ENCODE results near the gene BRI3.

The BRI3 gene

DNA sequence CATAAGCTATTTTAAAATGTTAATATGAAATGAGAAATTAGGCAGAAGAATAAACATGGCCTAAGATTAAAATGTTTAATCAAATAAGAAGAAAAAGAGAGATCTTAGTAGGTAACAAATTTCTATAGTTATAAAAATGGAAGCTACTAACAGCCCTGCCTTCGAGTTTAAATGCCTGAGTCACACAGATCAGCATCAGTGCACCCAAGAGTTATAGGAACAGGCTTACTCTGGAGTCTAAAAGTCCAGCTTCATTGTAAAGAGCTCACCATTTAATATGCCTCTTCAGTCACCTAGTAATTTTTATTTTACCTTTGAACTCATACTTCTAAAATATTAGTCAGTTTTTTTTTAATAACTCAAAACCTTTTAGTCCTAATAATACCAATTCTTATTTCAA is 52.6 kb downstream of the BRI3 start:
- ChIA-PET POLR2A (no interaction called here), CTCF (no interaction called here)
- DNase-seq = no peak
- Histone ChIP-seq H3K4me3 (ENCODE audit: control insufficient read depth in 1 of 7, extremely low read depth in 1 of 7, insufficient read depth in 4 of 7, low read depth in 2 of 7, low read length in 6 of 7) (no peak overlapping the region), H3K27me3 (replicated peaks in 2 of 5; ENCODE audit: control insufficient read depth in 4 of 5, insufficient read depth in 5 of 5, low read length in 4 of 5) (no peaks in the 10 kb centered on the region), H3K36me3 (ENCODE audit: control insufficient read depth in 4 of 4, insufficient read depth in 4 of 4, low read length in 3 of 4) (no peaks in the 10 kb centered on the region), H3K27ac (ENCODE audit: insufficient read depth in 1 of 2, low read depth in 1 of 2, low read length in 2 of 2, poor library complexity in 1 of 2, severe bottlenecking in 2 of 2) (no peak overlapping the region), H3K9me3 (ENCODE audit: control extremely low read depth in 1 of 5, control insufficient read depth in 4 of 5, insufficient read depth in 2 of 5, low read depth in 1 of 5, low read length in 4 of 5) (peaks cover 0 to 3% (median 0%) of the 10 kb centered on the region in 5 experiments), H3K4me1 (ENCODE audit: control extremely low read depth in 1 of 4, control insufficient read depth in 4 of 4, insufficient read depth in 4 of 4, low read length in 3 of 4) (no peaks in the 10 kb centered on the region)
- WGBS (ENCODE audit: insufficient coverage) = 88% methylated on average over 1 of the region's 1 CpG

DNA sequence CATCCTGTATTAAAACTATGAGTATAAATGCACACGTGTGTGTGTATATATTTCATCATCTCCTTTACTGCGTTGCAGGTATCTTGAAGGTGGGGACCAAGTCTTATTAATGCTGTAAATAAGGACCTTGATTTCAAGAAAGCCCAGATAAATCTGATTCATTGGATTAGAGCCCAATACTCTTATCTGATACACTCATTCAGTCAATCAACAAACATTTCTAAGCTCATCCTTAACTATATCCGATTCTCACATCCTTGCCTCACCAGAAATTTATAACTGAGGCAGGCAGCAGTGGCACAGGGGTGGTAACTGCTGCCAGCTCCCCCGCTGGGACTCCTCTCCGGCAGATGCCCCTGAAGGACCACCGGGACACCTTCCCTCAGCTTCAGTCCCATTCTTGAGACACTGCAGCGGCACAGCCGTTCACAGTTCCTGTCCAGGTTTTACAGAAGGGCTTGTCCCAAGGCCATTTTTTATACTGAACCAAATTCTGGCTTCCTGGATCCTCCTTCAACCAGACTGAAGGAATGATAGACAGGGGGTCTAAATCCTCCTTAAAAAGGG is 54.0 kb downstream of the BRI3 start:
- WGBS (ENCODE audit: insufficient coverage) = 95% methylated on average over 6 of the region's 8 CpGs
- CTCF ChIA-PET = no interaction called here
- no peak for DNase-seq
- no peaks in the 10 kb centered on the region for H3K4me1 ChIP-seq (ENCODE audit: control extremely low read depth in 1 of 4, control insufficient read depth in 4 of 4, insufficient read depth in 4 of 4, low read length in 3 of 4)
- peaks cover 0 to 3% (median 0%) of the 10 kb centered on the region in 5 experiments for H3K9me3 ChIP-seq (ENCODE audit: control extremely low read depth in 1 of 5, control insufficient read depth in 4 of 5, insufficient read depth in 2 of 5, low read depth in 1 of 5, low read length in 4 of 5)
- POLR2A ChIA-PET = no interaction called here
- H3K27ac ChIP-seq (ENCODE audit: insufficient read depth in 1 of 2, low read depth in 1 of 2, low read length in 2 of 2, poor library complexity in 1 of 2, severe bottlenecking in 2 of 2) = no peak overlapping the region
- H3K36me3 ChIP-seq (ENCODE audit: control insufficient read depth in 4 of 4, insufficient read depth in 4 of 4, low read length in 3 of 4) = no peaks in the 10 kb centered on the region
- H3K4me3 ChIP-seq (ENCODE audit: control insufficient read depth in 1 of 7, extremely low read depth in 1 of 7, insufficient read depth in 4 of 7, low read depth in 2 of 7, low read length in 6 of 7) = no peak overlapping the region
- H3K27me3 ChIP-seq (replicated peaks in 2 of 5; ENCODE audit: control insufficient read depth in 4 of 5, insufficient read depth in 5 of 5, low read length in 4 of 5) = no peaks in the 10 kb centered on the region

DNA sequence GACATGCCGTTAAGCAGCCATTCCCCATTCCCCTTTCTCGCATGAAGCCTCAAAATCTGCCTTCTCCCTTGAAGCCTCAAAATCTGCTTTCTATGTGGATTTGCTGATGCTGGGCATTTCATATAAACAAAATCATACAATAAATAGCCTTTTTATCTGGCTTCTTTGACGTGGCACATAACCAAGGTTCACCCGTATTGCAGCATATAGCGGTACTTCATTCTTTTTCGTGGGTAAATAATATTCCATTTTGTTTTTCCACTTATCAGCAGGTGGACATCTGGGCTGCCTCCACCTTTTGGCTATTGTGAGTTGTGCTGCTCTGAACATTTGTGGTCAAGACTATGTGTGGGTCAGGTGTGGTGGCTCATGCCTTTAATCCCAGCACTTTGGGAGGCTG is 57.0 kb downstream of the BRI3 start:
- Histone ChIP-seq H3K36me3 (ENCODE audit: control insufficient read depth in 4 of 4, insufficient read depth in 4 of 4, low read length in 3 of 4) (no peaks in the 10 kb centered on the region), H3K27me3 (replicated peaks in 2 of 5; ENCODE audit: control insufficient read depth in 4 of 5, insufficient read depth in 5 of 5, low read length in 4 of 5) (no peaks in the 10 kb centered on the region), H3K9me3 (ENCODE audit: control extremely low read depth in 1 of 5, control insufficient read depth in 4 of 5, insufficient read depth in 2 of 5, low read depth in 1 of 5, low read length in 4 of 5) (peaks cover 0 to 3% (median 0%) of the 10 kb centered on the region in 5 experiments), H3K4me3 (ENCODE audit: control insufficient read depth in 1 of 7, extremely low read depth in 1 of 7, insufficient read depth in 4 of 7, low read depth in 2 of 7, low read length in 6 of 7) (no peak overlapping the region), H3K4me1 (ENCODE audit: control extremely low read depth in 1 of 4, control insufficient read depth in 4 of 4, insufficient read depth in 4 of 4, low read length in 3 of 4) (no peaks in the 10 kb centered on the region), H3K27ac (ENCODE audit: insufficient read depth in 1 of 2, low read depth in 1 of 2, low read length in 2 of 2, poor library complexity in 1 of 2, severe bottlenecking in 2 of 2) (no peak overlapping the region)
- CTCF ChIA-PET = no interaction called here
- 90% methylated on average over 2 of the region's 6 CpGs for WGBS (ENCODE audit: insufficient coverage)
- no peak for DNase-seq
- POLR2A ChIA-PET = no interaction called here

DNA sequence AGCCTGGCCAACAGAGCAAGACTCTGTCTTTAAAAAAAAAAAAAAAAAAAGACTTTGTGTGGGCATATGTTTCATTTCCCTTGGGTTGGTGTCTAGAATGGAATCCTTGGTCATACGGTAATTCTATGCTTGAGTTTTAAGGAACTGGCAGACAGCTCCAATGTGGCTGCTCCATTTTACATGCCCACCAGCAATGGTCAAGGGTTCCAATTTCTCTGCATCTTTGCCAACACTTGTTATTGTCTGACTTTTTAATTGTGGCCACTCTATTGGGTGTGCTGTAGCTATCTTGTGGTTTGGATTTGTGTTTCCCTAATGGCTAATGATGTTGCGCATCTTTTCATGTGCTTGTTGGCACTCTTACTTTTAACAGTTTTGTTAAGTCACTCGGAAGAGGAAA is 57.6 kb downstream of the BRI3 start:
- CTCF ChIA-PET = no interaction called here
- POLR2A ChIA-PET = no interaction called here

DNA sequence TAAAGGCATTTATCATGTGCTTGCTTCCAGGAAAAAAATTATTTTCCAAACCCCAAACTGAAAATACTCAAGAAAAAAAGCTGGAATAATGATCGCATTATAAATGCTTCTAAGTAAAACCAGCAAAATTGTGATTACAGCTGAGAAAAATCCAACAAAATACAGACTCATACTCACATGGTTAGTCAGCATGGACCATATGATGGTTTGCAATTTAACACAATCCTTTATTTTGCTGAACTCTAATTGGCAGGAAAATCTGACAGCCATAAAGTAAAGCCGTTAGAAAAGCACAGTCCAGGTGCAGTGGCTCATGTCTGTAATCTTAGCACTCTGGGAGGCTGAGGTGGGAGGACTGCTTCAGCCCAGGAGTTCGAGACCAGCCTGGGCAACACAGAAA is 59.6 kb downstream of the BRI3 start:
- POLR2A ChIA-PET = no interaction called here
- no peaks in the 10 kb centered on the region for H3K4me1 ChIP-seq (ENCODE audit: control extremely low read depth in 1 of 4, control insufficient read depth in 4 of 4, insufficient read depth in 4 of 4, low read length in 3 of 4)
- WGBS (ENCODE audit: insufficient coverage) = 80% methylated on average over 1 of the region's 3 CpGs
- peaks cover 0 to 3% (median 0%) of the 10 kb centered on the region in 5 experiments for H3K9me3 ChIP-seq (ENCODE audit: control extremely low read depth in 1 of 5, control insufficient read depth in 4 of 5, insufficient read depth in 2 of 5, low read depth in 1 of 5, low read length in 4 of 5)
- no peak overlapping the region for H3K27ac ChIP-seq (ENCODE audit: insufficient read depth in 1 of 2, low read depth in 1 of 2, low read length in 2 of 2, poor library complexity in 1 of 2, severe bottlenecking in 2 of 2)
- DNase-seq = no peak
- H3K36me3 ChIP-seq (ENCODE audit: control insufficient read depth in 4 of 4, insufficient read depth in 4 of 4, low read length in 3 of 4) = no peaks in the 10 kb centered on the region
- CTCF ChIA-PET = no interaction called here
- H3K4me3 ChIP-seq (ENCODE audit: control insufficient read depth in 1 of 7, extremely low read depth in 1 of 7, insufficient read depth in 4 of 7, low read depth in 2 of 7, low read length in 6 of 7) = no peak overlapping the region
- H3K27me3 ChIP-seq (replicated peaks in 2 of 5; ENCODE audit: control insufficient read depth in 4 of 5, insufficient read depth in 5 of 5, low read length in 4 of 5) = no peaks in the 10 kb centered on the region

More for the DNA sequence above, 57.6 kb downstream of the BRI3 start:
- H3K36me3 ChIP-seq (ENCODE audit: control insufficient read depth in 4 of 4, insufficient read depth in 4 of 4, low read length in 3 of 4) = no peaks in the 10 kb centered on the region
- H3K9me3 ChIP-seq (ENCODE audit: control extremely low read depth in 1 of 5, control insufficient read depth in 4 of 5, insufficient read depth in 2 of 5, low read depth in 1 of 5, low read length in 4 of 5) = peaks cover 0 to 3% (median 0%) of the 10 kb centered on the region in 5 experiments
- WGBS (ENCODE audit: insufficient coverage) = 100% methylated on average over 1 of the region's 3 CpGs
- H3K4me3 ChIP-seq (ENCODE audit: control insufficient read depth in 1 of 7, extremely low read depth in 1 of 7, insufficient read depth in 4 of 7, low read depth in 2 of 7, low read length in 6 of 7) = no peak overlapping the region
- H3K27ac ChIP-seq (ENCODE audit: insufficient read depth in 1 of 2, low read depth in 1 of 2, low read length in 2 of 2, poor library complexity in 1 of 2, severe bottlenecking in 2 of 2) = no peak overlapping the region
- no peaks in the 10 kb centered on the region for H3K4me1 ChIP-seq (ENCODE audit: control extremely low read depth in 1 of 4, control insufficient read depth in 4 of 4, insufficient read depth in 4 of 4, low read length in 3 of 4)
- no peak for DNase-seq
- H3K27me3 ChIP-seq (replicated peaks in 2 of 5; ENCODE audit: control insufficient read depth in 4 of 5, insufficient read depth in 5 of 5, low read length in 4 of 5) = no peaks in the 10 kb centered on the region

Data from common myeloid progenitor, CD34-positive (primary cell).